Measurements from ENCODE around the gene QDPR. TPM values are rescaled to one million over a fixed set of nuclear protein-coding genes. Genes with fewer than 3 reads are reported as not detected.

The QDPR gene
- total RNA-seq, 1 donor from 2014 or later, result 25.2 TPM

- no peak for TF ChIP-seq CTCF (IDR thresholded peaks at IDR 0.05; ENCODE audit: unreplicated experiment)
- Mint-ChIP-seq H3K9me3 (no peaks in the 10 kb centered on the region), H3K4me1 (peaks cover 10% of the 10 kb centered on the region), H3K27me3 (ENCODE audit: low read depth) (no peaks in the 10 kb centered on the region), H3K4me3 (no peak overlapping the region), H3K36me3 (peaks cover 27% of the 10 kb centered on the region), H3K27ac (no peak overlapping the region)
- no peak for DNase-seq (ENCODE audit: low spot score in 2 of 2, unreplicated experiment in 2 of 2)
Measured at GRCh38 chr4:17493619-17494018, 18.3 kb downstream of the QDPR start.

GRCh38 chr4:17492876-17493275, 19.0 kb downstream of the QDPR start:
- no peak for DNase-seq (ENCODE audit: low spot score in 2 of 2, unreplicated experiment in 2 of 2)
- TF ChIP-seq CTCF (IDR thresholded peaks at IDR 0.05; ENCODE audit: unreplicated experiment), result no peak
- H3K9me3 Mint-ChIP-seq, result no peaks in the 10 kb centered on the region
- no peak overlapping the region for H3K4me3 Mint-ChIP-seq
- H3K27me3 Mint-ChIP-seq (ENCODE audit: low read depth), result no peaks in the 10 kb centered on the region
- H3K4me1 Mint-ChIP-seq, result peaks cover 10% of the 10 kb centered on the region
- H3K27ac Mint-ChIP-seq, result no peak overlapping the region
- H3K36me3 Mint-ChIP-seq, result peaks cover 30% of the 10 kb centered on the region

GRCh38 chr4:17492058-17492741, 19.7 kb downstream of the QDPR start:
- H3K27me3 Mint-ChIP-seq (ENCODE audit: low read depth), result no peaks in the 10 kb centered on the region
- no peak overlapping the region for H3K27ac Mint-ChIP-seq
- TF ChIP-seq CTCF (IDR thresholded peaks at IDR 0.05; ENCODE audit: unreplicated experiment), result no peak
- H3K4me1 Mint-ChIP-seq, result peaks cover 10% of the 10 kb centered on the region
- no peaks in the 10 kb centered on the region for H3K9me3 Mint-ChIP-seq
- peaks cover 30% of the 10 kb centered on the region for H3K36me3 Mint-ChIP-seq
- DNase-seq (ENCODE audit: low spot score in 2 of 2, unreplicated experiment in 2 of 2), result no peak
- no peak overlapping the region for H3K4me3 Mint-ChIP-seq

- TF ChIP-seq CTCF (IDR thresholded peaks at IDR 0.05; ENCODE audit: unreplicated experiment), result no peak
- Mint-ChIP-seq H3K9me3 (no peaks in the 10 kb centered on the region), H3K27ac (no peak overlapping the region)
Measured at GRCh38 chr4:17491196-17491595, 20.7 kb downstream of the QDPR start.

GRCh38 chr4:17490575-17491059, 21.3 kb downstream of the QDPR start:
- Mint-ChIP-seq H3K9me3 (no peaks in the 10 kb centered on the region), H3K27ac (no peak overlapping the region), H3K4me1 (peaks cover 10% of the 10 kb centered on the region), H3K27me3 (ENCODE audit: low read depth) (no peaks in the 10 kb centered on the region), H3K4me3 (no peak overlapping the region), H3K36me3 (peaks cover 39% of the 10 kb centered on the region)
- no peak for TF ChIP-seq CTCF (IDR thresholded peaks at IDR 0.05; ENCODE audit: unreplicated experiment)
- no peak for DNase-seq (ENCODE audit: low spot score in 2 of 2, unreplicated experiment in 2 of 2)

More at GRCh38 chr4:17491196-17491595, 20.7 kb downstream of the QDPR start:
- Mint-ChIP-seq H3K27me3 (ENCODE audit: low read depth) (no peaks in the 10 kb centered on the region), H3K36me3 (peaks cover 37% of the 10 kb centered on the region), H3K4me1 (peaks cover 10% of the 10 kb centered on the region), H3K4me3 (no peak overlapping the region)
- no peak for DNase-seq (ENCODE audit: low spot score in 2 of 2, unreplicated experiment in 2 of 2)

Measured in mesothelial cell of epicardium (in vitro differentiated cells).